PFSK-1 (cell line): ENCODE data around the gene WDR70.

Experiments
- FOXP2 ChIP-seq: optimal IDR thresholded peaks from 2 replicates; pipeline ENCODE3; 2011; ENCODE audit warnings: borderline replicate concordance, control low read depth, inconsistent platforms; ENCODE audit not compliant: insufficient read depth; ENCODE audit errors: extremely low read length, extremely low read depth
- POLR2AphosphoS5 ChIP-seq: IDR thresholded peaks from 2 replicates; pipeline ENCODE4 v1.6.1; 2012; ENCODE audit warnings: low read depth, mild to moderate bottlenecking, control low read depth, low read length, moderate library complexity
- REST ChIP-seq, 2 experiments: IDR thresholded peaks; 2 replicates each; pipeline versions ENCODE4 v1.6.1 to v1.8.0; 2011 to 2012; ENCODE audit warnings: low read depth in 2 of 2, low read length in 2 of 2, control low read depth in 1 of 2, inconsistent platforms in 1 of 2, mild to moderate bottlenecking in 1 of 2, moderate library complexity in 1 of 2; ENCODE audit not compliant: insufficient read depth in 1 of 2
- SIN3A ChIP-seq: IDR thresholded peaks from 2 replicates; pipeline ENCODE4 v1.6.1; 2012; ENCODE audit warnings: mild to moderate bottlenecking, low read length, moderate library complexity, borderline replicate concordance; ENCODE audit not compliant: insufficient read depth
- TAF1 ChIP-seq: IDR thresholded peaks from 2 replicates; pipeline ENCODE4 v1.6.1; 2012; ENCODE audit warnings: low read length, control low read depth, borderline replicate concordance; ENCODE audit not compliant: insufficient read depth

The WDR70 gene

GRCh38 chr5:37737326-37738056 is 358.4 kb downstream of the WDR70 start:
- TF ChIP-seq TAF1 (no peak), REST (IDR thresholded peaks at IDR 0.05; ENCODE audit: insufficient read depth in 1 of 2, low read depth in 2 of 2, low read length in 2 of 2) (no peak), SIN3A (no peak), POLR2AphosphoS5 (no peak), FOXP2 (no peak)

- TF ChIP-seq SIN3A (no peak), TAF1 (no peak), REST (IDR thresholded peaks at IDR 0.05; ENCODE audit: insufficient read depth in 1 of 2, low read depth in 2 of 2, low read length in 2 of 2) (no peak), POLR2AphosphoS5 (no peak), FOXP2 (no peak)
Observed at GRCh38 chr5:37738057-37738691, 359.1 kb downstream of the WDR70 start.

GRCh38 chr5:37738865-37739488 is 359.9 kb downstream of the WDR70 start:
- TF ChIP-seq SIN3A (no peak), FOXP2 (no peak), TAF1 (no peak), POLR2AphosphoS5 (no peak), REST (IDR thresholded peaks at IDR 0.05; ENCODE audit: insufficient read depth in 1 of 2, low read depth in 2 of 2, low read length in 2 of 2) (no peak)

- TF ChIP-seq TAF1 (no peak), FOXP2 (no peak), SIN3A (no peak), REST (IDR thresholded peaks at IDR 0.05; ENCODE audit: insufficient read depth in 1 of 2, low read depth in 2 of 2, low read length in 2 of 2) (no peak), POLR2AphosphoS5 (no peak)
Observed at GRCh38 chr5:37739817-37740261, 360.7 kb downstream of the WDR70 start.
